CD1c-positive myeloid dendritic cell (primary cell): ENCODE results near the gene NT5C1A.

ENCODE experiments used
- DNase-seq: peaks from one replicate; pipeline ENCODE4 v3.0.0-alpha.2; 2016; ENCODE audit errors: extremely low spot score

Gene NT5C1A

GRCh38 chr1:39659538-39659937, 12.4 kb downstream of the NT5C1A start:
- DNase-seq: no peak

DNA sequence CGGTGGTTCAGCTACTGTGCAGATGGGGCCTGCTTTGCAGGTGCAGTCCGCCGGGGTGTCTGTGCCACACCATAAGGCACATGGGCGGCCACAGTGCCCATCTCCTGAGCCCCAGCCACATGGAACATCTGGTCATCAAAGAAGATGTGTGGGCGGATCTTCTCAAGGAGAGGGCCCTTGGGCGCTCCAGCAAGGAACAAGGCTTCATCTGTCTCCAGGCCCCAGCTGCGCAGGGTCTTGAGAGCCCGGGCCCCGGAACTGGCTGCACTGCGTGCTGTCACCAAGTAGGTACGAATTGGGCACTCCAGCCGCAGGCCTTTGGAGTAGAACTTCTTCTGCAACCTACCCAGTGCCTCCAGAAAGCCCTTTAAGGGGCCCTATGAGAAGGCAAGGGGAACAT, 12.8 kb downstream of the NT5C1A start:
- DNase-seq: no peak

- peak; percentile 79 for DNase-seq
Observed at GRCh38 chr1:39657923-39658485, 13.9 kb downstream of the NT5C1A start.

GRCh38 chr1:39657402-39657801, 14.5 kb downstream of the NT5C1A start:
- no peak for DNase-seq

DNA sequence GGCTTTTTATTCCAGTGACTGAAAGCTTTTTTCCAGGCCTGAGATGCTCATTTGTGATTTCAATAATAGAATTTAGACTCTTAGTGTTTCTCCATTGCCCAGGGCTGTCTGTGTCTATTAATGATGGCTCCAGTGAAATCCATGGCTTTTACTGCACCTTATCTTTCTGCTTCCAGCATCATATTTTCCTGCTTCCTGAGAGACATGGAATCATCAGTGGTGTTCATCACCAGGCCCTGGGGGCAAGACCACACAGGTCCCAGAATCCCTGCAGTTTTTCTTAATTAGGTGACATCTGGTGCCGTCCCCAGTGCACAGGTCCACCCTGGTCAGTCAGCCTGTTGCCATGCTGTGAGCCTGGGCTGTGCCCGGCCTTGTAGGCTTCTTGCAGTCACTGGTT, 15.5 kb downstream of the NT5C1A start:
- DNase-seq: no peak

DNA sequence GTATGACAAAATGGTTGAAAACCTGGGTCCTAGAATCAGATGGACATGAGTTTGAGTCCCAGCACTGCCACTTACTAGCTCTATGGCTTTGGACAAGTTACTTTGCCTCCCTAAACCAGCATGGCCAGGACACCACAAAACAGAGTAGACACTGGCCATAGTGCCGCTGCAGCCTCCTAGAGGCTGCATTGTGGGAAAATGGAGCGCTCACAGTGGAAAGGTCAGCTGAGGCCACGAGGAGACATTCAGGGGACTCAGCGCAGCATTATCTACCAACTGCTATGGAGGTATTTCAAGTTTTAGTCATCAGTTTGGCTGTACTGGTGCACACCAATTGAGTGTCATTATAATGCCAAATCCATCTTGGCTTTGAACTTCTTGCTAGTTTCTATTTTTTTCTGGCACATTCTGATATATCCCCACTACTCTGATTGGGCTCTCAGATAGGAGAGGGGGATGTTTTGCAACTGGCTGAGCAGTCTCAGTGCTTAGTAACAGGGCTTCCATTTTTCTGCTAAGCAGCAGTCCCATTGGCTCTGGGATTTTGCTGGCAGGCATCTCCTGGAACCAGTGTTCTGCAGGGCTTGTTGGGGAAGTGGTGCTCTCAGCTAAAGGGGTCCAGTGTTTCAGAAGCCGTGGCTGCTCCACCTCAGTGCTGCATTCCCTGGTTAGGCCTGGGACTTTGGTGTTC, 16.2 kb downstream of the NT5C1A start:
- DNase-seq: no peak

GRCh38 chr1:39654291-39654690, 17.6 kb downstream of the NT5C1A start:
- DNase-seq: no peak

DNA sequence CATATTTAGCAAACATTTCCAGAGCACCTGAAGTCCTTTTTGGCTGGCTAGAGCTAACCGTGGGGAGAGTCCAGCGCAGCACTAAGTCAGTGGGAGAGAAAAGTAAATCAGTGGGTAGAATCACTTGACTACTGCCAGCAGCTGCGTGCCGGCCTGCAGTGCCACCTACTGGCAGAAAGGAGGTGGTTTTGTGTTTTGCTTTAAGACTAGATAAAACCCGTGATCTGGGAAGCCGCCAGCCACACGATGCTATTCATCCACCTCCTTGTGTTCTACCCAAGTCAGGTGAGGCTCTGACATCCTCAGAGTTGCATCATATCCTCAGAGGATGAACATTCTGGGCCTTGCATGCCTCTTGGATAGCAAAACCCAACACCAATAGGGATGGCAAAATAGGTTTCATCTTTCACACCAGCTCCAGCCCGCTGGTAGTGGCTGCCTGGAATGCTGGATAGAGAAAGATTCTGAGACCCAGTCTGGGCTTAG, 18.3 kb downstream of the NT5C1A start:
- DNase-seq: peak; percentile 79

DNA sequence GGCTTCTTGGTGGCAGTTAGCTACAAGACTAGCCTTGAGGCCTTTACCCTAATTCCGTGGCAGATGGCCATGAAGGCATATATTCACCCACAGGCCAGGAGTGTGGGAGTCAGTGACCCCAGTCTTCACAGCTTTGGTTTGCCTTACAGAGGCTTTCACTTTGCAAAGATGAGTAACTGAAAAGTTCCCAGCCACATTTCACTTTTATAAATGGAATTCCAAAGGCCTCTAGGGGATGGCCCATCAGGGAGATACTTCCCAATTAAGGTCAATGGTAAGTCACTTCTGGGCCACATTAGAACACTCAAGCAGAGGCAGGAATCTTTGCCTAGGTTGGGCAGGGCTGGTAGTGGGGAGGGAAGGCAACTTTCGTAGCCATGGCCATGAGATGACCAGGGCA, 19.4 kb downstream of the NT5C1A start:
- no peak for DNase-seq

DNA sequence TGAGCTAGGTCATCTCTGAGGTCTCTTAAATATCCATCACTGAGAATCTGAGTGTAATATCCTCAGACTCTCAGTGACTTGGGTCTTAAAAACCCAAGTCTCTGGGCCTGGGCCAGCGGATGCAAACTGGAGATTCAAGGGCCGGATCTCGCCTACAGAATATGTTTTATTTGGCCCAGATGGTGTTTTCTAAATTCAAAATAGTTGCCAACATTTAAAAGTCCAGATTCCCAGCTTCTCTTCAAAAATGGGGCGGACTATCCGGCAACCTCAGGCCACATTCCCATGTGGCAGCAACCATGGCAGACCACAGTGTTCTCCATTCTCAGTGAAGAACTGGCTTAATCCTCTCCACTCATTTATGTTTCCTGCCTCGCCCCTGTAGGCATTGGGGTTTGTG, 19.8 kb downstream of the NT5C1A start:
- no peak for DNase-seq

GRCh38 chr1:39650431-39650830, 21.5 kb downstream of the NT5C1A start:
- no peak for DNase-seq

DNA sequence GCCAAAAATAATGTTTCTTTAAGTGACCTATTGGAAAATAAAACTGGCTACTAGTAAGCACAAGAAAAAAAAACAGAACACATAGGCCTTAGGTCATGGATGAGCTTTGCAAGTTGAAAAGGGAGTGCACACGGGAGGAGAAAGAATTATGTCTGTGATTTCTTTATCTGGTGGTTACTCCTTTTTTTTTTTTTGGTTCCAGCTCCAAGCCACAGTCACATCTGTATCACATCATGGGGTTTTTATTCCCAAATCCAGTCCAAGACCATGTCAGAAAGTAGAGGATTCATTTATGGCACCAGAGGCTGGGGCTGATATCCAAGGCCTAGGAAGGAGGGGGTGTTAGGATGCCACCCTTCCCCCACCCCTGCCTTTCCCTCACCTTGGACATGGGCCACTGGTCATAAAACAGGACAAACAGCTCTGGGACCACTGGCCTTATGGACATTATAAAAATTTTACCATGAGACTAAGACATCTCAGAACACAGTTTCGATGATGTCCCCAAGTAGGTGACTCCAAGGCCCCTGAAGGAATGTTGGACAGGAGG, 22.2 kb downstream of the NT5C1A start:
- no peak for DNase-seq

DNA sequence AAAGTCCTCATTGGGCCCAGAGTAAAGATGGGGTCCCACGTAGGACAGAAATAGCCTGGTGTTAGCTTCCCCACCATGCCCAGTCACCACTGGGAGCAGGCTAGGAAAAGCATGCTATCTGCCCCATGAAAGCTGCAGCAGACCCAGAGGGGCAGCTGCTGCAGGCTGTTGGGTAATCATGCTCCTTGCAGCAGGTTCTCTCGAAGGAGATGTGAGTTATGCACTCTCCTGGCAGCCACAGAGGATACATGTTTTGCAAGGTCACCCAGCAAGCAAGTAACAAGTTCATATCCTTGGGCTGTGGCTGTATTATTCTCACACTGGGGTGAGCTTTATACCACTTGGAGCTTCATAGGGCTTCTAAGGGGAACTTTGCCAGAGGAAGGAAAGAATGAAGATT, 23.4 kb downstream of the NT5C1A start:
- no peak for DNase-seq

- no peak for DNase-seq
Observed at GRCh38 chr1:39647247-39647646, 24.7 kb downstream of the NT5C1A start.

- no peak for DNase-seq
Observed at GRCh38 chr1:39646232-39647081, 25.4 kb downstream of the NT5C1A start.

- no peak for DNase-seq
Observed at GRCh38 chr1:39645411-39646043, 26.4 kb downstream of the NT5C1A start.

- no peak for DNase-seq
Observed at GRCh38 chr1:39643705-39644104, 28.2 kb downstream of the NT5C1A start.

DNA sequence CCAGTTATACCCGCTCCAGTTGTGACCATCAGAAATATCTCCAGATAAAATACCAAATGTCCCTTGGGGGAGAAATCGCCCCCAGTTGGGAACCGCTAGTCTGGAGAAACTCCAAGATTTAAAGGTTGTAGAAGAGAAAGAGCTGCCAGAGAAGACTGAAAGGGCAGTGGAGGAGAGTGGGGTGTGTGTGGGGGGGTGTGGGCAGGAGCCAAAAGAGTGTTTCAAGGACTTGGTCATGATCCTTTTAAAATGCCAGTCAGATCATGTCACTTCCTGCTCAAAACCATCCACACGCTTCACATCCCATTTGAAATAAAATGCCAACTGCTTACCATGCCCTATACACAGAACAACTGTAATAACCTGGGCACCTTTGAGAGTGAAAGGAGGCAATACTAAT, 29.1 kb downstream of the NT5C1A start:
- no peak for DNase-seq

- DNase-seq: no peak
Observed at GRCh38 chr1:39640861-39641260, 31.0 kb downstream of the NT5C1A start.

DNA sequence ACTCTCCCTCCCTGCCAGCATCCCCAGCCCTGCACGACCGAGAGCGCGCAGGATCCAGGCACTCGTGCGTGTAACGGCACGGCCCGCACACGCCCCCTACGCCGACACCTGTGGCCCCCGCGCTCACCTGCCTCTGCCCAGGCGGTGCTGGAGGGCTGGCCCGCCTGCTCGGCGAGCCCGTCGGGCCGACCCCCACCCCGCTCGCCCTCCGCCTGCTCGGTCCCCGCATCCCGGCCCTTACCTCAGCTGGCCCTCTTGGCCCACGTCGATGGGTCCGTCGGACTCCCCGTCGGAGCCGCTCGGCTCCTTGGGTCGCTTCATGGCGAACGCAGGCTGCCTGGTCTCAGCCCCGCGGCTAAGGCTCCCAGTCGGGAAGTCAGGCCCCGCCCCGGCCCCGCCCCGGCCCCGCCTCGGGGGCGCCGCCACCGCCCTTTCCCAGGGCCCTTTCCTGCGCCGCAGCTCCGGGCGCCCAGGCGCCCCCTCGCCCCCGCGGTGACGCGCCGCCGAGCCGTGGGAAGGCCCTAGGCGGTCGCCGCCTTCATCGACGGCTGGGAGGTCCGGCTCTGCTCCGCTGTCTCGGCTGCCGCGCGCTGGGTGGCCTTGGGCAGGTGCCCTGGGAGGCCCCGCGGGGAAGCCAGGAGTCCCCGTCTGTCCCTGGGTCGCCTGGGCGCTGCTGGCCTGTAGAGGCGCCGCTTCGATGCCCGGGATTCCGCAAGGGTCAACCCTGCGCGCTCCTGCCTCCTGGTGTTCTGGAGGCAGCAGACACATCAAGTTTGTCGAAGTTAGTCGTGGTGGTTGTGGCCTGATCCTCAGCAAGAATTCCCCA, 32.4 kb downstream of the NT5C1A start, which contains the start of gene HEYL:
TSS of gene HEYL (minus strand) at position 339 of the 826 bp plus-strand sequence. CDS start at position 321, 18 bp downstream.
- peak; percentile 75 for DNase-seq

DNA sequence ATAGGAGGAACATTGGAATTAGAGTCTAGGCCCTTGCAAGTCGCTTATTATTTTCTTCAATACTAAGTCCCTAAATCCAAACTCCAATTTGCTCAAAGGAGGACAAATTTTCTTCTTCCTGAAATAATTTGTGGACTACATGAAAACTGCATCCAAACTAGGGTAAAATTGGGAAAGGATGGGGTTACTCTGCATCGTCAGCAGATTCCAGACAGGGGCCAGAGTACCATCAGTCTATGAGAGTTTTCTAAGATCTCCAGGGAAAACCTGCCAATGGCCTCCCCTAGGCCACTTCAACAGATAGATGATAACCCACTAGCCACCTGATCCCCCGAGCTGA, 33.0 kb downstream of the NT5C1A start:
- no peak for DNase-seq
